HG03135 (cell line): ENCODE measurements around the gene GLB1L2.
"Not testable (repeated sequence)": the region's sequence is repeated elsewhere in the genome, so short reads cannot be mapped to it uniquely, and the experiment has no call there.

Source experiments
- ATAC-seq: cut with Tn5 transposase; IDR thresholded peaks from one replicate; pipeline ENCODE4 v1.9.1; 2021; ENCODE audit warnings: mild to moderate bottlenecking, moderate library complexity; ENCODE audit not compliant: unreplicated experiment

Gene GLB1L2

GRCh38 chr11:134331354-134332188 is at the start of gene GLB1L2:
GLB1L2 (plus strand) TSS chr11:134331988; CDS start chr11:134332062, 74 bp downstream.
- peak; percentile 92 for ATAC-seq

DNA sequence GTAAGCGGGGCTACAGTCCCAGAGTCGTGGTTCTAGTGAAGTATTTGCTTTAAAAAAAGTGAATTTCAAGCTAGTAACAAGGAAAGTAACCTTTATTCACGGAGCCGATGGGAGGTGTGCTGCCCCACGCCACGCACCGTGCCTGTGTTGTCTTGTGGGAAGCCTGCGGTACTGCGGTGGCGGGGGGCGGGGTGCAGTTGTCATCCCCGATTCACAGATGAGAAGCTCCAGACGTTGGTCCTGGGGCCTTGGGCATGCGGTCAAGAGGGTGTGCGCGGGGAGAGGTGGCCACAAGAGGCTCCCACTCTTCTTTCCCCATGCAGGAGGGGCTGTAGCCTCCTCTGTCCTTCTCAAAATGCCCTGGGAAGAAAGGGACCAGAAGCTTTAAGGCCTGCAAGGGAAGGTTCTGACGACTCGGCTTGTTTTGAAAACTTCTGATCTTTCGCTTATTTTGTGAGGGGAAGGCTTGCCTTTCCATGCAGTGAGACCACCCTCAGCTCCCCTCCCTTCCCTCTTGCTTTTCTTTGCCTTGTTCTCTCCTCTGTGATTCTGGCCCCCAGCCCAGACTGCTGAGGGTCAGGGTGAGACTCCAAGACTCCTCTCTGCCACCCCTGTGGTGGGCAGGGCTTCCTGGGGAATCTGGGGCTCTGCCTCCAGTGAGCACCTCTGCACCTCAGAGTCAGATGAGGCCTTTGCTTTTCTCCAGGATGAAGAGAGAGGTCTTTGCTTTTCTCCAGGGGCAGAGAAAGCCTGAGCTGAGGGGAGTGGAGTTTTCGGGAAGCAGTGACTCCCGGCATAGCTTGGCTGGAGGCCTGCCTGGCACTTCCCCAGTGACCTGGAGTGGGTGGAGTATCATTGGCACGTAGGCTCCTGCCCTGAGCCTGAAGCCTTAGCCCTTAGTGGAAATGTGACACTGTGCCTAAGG is 49.4 kb upstream of the GLB1L2 start:
- no peak for ATAC-seq

DNA sequence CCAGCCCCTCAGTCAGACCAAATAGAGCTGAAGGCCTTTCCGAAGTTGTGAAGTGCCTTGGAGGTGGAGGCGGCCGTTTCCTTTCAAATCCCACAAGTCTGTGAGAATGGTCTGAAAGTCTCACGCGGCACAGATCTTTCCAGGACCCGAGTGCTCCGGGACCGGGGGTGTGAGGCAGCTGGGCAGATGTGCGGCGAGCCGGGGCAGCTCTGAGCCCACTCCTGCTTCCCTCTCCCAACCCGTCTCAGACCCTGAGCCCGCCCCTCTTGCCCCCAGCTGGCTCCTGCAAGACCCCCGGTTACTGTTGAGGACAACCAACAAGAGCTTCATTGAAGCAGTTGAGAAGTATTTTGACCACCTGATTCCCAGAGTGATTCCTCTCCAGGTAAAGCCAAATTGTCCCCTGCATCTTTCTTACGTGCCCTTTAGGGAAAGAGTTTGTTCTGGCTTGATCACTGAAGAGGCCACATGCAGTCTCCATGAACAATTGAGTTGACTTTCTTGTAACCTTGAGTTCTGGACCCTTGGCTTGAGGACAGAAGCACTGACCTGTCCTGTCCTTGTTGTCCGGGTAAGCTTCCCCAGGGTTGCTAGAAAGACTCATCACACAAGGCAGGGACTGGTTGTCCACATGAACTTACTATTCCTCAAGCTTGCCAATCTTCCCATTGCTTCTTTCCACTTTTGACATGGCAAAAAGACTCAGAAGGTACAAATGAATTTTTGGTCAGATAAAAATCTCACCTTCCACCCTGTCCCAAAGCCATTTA is 48.1 kb upstream of the GLB1L2 start:
- no peak for ATAC-seq

- ATAC-seq = not testable (repeated sequence)
These were observed 47.4 kb upstream of the GLB1L2 start for GRCh38 chr11:134284349-134284748.

DNA sequence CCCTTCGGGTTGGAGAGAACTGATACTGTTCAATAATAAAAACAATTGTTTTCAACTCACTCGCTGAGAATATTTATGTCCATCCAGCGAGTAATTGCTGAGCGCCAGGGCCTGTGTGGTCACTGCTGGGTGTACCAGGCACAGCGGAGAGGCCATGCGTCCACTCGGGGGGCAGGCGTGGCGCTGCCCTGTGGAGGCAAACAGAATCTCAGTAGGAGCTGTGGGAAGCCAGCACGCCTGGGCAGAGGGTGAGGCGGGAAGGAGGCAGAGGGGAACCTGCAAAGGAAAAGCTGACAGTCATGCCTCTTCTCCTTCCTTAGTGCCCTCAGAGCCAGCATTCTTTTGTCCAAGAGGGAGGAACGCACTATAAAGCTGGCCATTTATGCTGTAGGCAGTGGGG is 44.2 kb upstream of the GLB1L2 start:
- ATAC-seq = no peak

GRCh38 chr11:134288486-134288885 is 43.3 kb upstream of the GLB1L2 start:
- ATAC-seq = no peak

- ATAC-seq = no peak
These were observed 42.6 kb upstream of the GLB1L2 start for GRCh38 chr11:134289167-134289566.

GRCh38 chr11:134289789-134290188 is 42.0 kb upstream of the GLB1L2 start:
- no peak for ATAC-seq

DNA sequence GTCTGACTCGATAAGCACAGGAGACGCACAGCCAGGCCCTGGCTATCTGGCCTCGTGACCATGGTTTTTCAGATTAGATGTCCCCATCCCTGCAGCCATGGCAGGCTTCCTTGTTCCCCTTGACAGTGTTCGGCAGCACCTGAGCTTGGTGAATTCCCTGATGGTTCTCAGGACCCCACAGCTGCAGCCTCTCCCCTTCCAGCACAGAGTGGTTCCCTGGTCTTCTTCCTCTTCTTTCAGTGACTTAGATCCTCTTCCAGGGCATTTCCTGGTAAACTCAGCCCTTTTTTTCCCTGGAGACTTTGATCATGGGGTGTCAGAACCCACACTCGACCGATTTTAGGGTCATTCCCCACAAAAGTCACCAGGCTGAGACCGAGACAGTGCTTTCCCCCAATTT is 41.1 kb upstream of the GLB1L2 start:
- no peak for ATAC-seq

GRCh38 chr11:134291196-134291595 is 40.6 kb upstream of the GLB1L2 start:
- no peak for ATAC-seq

DNA sequence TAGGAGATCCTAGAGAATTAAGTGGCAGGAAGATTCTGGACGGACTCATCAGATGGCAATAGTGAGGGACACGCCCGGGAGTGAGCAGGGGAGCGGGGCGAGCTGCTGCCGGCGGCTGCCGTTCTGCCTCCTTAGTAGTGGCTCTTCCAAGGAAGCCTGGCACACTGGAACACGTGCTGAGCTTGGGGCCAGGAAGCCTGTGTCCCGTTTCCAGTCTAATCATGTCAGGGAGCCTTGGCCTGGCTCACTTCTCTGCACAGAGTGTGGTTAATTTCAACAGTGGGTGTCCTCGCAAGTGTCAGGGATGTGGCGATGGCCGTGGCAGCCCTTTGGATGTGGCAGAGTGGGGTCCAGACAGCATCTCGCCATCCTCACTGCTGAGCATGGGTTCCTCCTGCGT is 39.1 kb upstream of the GLB1L2 start:
- no peak for ATAC-seq

- no peak for ATAC-seq
These were observed 38.4 kb upstream of the GLB1L2 start for GRCh38 chr11:134293119-134294113.

GRCh38 chr11:134294664-134295063 is 37.1 kb upstream of the GLB1L2 start:
- no peak for ATAC-seq

- ATAC-seq = no peak
These were observed 19.6 kb upstream of the GLB1L2 start for GRCh38 chr11:134312223-134312622.

- ATAC-seq = no peak
These were observed 19.0 kb upstream of the GLB1L2 start for GRCh38 chr11:134312807-134313206.

DNA sequence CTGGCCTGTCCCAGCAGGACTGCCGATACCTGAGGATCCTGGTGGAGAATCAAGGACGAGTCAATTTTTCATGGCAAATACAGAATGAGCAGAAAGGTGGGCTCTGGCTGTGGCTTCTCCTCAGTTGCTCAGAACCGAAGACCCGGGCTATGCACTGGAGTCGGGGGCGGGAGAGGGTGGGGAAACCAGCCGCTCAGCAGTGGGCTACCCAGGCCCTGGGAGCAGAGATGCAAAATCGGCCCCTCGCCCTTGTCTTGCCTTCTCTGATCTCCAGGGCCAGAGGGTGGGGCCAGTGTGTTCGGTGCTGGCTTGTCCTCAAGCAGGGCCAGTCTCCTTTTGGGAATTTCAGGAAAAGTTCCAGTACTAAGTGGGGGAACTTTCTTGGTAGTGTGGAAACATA is 18.4 kb upstream of the GLB1L2 start:
- no peak for ATAC-seq

GRCh38 chr11:134313821-134314607 is 17.8 kb upstream of the GLB1L2 start:
- no peak for ATAC-seq

DNA sequence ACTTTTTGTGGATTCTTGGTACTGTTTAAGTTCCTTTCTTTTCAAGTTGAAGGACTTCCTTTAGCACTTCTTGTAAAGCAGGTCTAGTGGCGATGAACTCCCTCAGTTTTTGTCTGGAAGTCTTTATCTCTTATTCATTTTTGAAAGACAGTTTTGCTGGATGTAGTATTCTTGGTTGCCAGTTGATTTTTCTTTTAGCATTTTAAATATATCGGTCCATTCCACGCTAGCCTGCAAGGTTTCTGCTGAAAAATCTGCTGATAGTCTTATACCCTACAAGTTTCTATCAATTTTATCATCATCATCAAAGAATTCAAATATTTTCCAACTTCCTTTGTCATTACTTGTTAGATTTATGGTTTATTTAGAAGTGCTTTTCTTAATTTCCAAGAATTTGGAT is 14.7 kb upstream of the GLB1L2 start:
- ATAC-seq = no peak

- ATAC-seq = not testable (repeated sequence)
These were observed 10.4 kb upstream of the GLB1L2 start for GRCh38 chr11:134321373-134321772.
